ENCODE results near the gene CNTN4.

Gene CNTN4

GRCh38 chr3:2153547-2153946, 54.9 kb downstream of the CNTN4 start:
- no peak for DNase-seq

- no peak for DNase-seq
These were observed 56.0 kb downstream of the CNTN4 start for GRCh38 chr3:2154621-2155020.

GRCh38 chr3:2156244-2156847, 57.7 kb downstream of the CNTN4 start:
- no peak for DNase-seq

- DNase-seq: no peak
These were observed 60.2 kb downstream of the CNTN4 start for GRCh38 chr3:2158828-2159227.

GRCh38 chr3:2166552-2166951, 67.9 kb downstream of the CNTN4 start:
- no peak for DNase-seq

- no peak for DNase-seq
These were observed 74.0 kb downstream of the CNTN4 start for GRCh38 chr3:2172561-2173171.

- DNase-seq: no peak
These were observed 82.0 kb downstream of the CNTN4 start for GRCh38 chr3:2180634-2181033.

- no peak for DNase-seq
These were observed 100.2 kb downstream of the CNTN4 start for GRCh38 chr3:2198776-2199279.

GRCh38 chr3:2204054-2204453, 105.4 kb downstream of the CNTN4 start:
- no peak for DNase-seq

- no peak for DNase-seq
These were observed 107.0 kb downstream of the CNTN4 start for GRCh38 chr3:2205692-2206091.

- no peak for DNase-seq
These were observed 107.9 kb downstream of the CNTN4 start for GRCh38 chr3:2206536-2206935.

- DNase-seq: no peak
These were observed 112.9 kb downstream of the CNTN4 start for GRCh38 chr3:2211568-2211967.

GRCh38 chr3:2212206-2212605, 113.5 kb downstream of the CNTN4 start:
- no peak for DNase-seq

- no peak for DNase-seq
These were observed 119.7 kb downstream of the CNTN4 start for GRCh38 chr3:2218375-2218774.

- DNase-seq: no peak
These were observed 120.2 kb downstream of the CNTN4 start for GRCh38 chr3:2218816-2219215.

- DNase-seq: no peak
These were observed 137.5 kb downstream of the CNTN4 start for GRCh38 chr3:2236203-2236602.

GRCh38 chr3:2244137-2244536, 145.5 kb downstream of the CNTN4 start:
- DNase-seq: no peak

- DNase-seq: no peak
These were observed 148.4 kb downstream of the CNTN4 start for GRCh38 chr3:2246873-2247648.

- DNase-seq: no peak
These were observed 149.2 kb downstream of the CNTN4 start for GRCh38 chr3:2247831-2248230.

GRCh38 chr3:2250783-2251182, 152.1 kb downstream of the CNTN4 start:
- DNase-seq: no peak

- DNase-seq: no peak
These were observed 163.1 kb downstream of the CNTN4 start for GRCh38 chr3:2261747-2262146.

GRCh38 chr3:2262204-2262603, 163.5 kb downstream of the CNTN4 start:
- no peak for DNase-seq

- no peak for DNase-seq
These were observed 167.9 kb downstream of the CNTN4 start for GRCh38 chr3:2266606-2267005.

- DNase-seq: no peak
These were observed 170.1 kb downstream of the CNTN4 start for GRCh38 chr3:2268779-2269178.
